Hepatocyte (in vitro differentiated cells): ENCODE measurements around the gene FBRSL1.

Experiments used
- CTCF ChIP-seq: fragments of 200-600 bp; sonication (generic); IDR thresholded peaks from 2 replicates; pipeline ENCODE4 v1.5.1; 2016; ENCODE audit warnings: antibody characterized with exemption, mild to moderate bottlenecking; ENCODE audit not compliant: poor library complexity
- EZH2 ChIP-seq: fragments of 200-600 bp; sonication (generic); IDR thresholded peaks from 2 replicates; pipeline ENCODE4 v1.6.1; 2016; ENCODE audit warnings: antibody characterized with exemption, mild to moderate bottlenecking, borderline replicate concordance
- EZH2phosphoT487 ChIP-seq: fragments of 200-600 bp; sonication (generic); IDR thresholded peaks from one replicate; pipeline ENCODE4 v1.6.1; 2018; ENCODE audit warnings: antibody characterized with exemption, mild to moderate bottlenecking, low read depth, moderate library complexity; ENCODE audit not compliant: unreplicated experiment, severe bottlenecking

GRCh38 chr12:132541996-132542395, 52.0 kb downstream of the FBRSL1 start:
- TF ChIP-seq CTCF (no peak), EZH2 (no peak), EZH2phosphoT487 (no peak)
